ENCODE results near the gene TSBP1.

DNA sequence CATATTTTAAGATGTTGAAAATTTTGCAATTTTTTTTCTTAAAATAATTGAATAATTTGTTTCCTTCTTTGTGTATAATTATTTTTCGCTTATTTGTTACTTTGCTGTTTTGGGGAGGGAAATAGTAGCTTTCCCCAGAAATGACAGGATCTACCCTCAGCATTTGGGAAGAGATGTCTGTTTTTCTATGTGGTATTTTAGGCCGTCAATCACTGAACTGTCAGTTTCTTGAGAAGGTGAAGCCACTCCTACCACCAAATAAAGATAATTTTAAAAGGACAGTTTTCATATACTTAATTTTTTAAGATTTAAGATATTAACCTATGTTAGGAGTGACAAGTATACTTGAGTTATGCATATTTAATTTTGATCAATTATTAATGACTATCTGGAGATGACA is 31.5 kb downstream of the TSBP1 start:
- TF ChIP-seq TFDP2 (CRISPR knock-in tag; IDR thresholded peaks at IDR 0.05) (no peak), MTA3 (CRISPR knock-in tag; IDR thresholded peaks at IDR 0.05) (no peak), CEBPG (CRISPR knock-in tag; IDR thresholded peaks at IDR 0.05) (no peak), EZH2 (conservative IDR thresholded peaks at IDR 0.05; ENCODE audit: low read depth, low read length) (no peak), ELF4 (CRISPR knock-in tag; IDR thresholded peaks at IDR 0.05; ENCODE audit: borderline replicate concordance) (no peak), ATF1 (CRISPR knock-in tag; IDR thresholded peaks at IDR 0.05) (no peak), ZNF639 (CRISPR knock-in tag; conservative IDR thresholded peaks at IDR 0.05) (no peak), TCF12 (IDR thresholded peaks at IDR 0.05) (no peak), TCF12 (CRISPR knock-in tag; IDR thresholded peaks at IDR 0.05) (no peak), ZNF263 (CRISPR knock-in tag; IDR thresholded peaks at IDR 0.05) (no peak), TARDBP (CRISPR knock-in tag; IDR thresholded peaks at IDR 0.05) (no peak)
- TF ChIP-seq, protein P1, sequence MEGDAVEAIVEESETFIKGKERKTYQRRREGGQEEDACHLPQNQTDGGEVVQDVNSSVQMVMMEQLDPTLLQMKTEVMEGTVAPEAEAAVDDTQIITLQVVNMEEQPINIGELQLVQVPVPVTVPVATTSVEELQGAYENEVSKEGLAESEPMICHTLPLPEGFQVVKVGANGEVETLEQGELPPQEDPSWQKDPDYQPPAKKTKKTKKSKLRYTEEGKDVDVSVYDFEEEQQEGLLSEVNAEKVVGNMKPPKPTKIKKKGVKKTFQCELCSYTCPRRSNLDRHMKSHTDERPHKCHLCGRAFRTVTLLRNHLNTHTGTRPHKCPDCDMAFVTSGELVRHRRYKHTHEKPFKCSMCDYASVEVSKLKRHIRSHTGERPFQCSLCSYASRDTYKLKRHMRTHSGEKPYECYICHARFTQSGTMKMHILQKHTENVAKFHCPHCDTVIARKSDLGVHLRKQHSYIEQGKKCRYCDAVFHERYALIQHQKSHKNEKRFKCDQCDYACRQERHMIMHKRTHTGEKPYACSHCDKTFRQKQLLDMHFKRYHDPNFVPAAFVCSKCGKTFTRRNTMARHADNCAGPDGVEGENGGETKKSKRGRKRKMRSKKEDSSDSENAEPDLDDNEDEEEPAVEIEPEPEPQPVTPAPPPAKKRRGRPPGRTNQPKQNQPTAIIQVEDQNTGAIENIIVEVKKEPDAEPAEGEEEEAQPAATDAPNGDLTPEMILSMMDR (CRISPR knock-in tag; IDR thresholded peaks at IDR 0.05) = no peak

Data from HepG2 (cell line).